ENCODE results near the gene HAAO.

The HAAO gene

DNA sequence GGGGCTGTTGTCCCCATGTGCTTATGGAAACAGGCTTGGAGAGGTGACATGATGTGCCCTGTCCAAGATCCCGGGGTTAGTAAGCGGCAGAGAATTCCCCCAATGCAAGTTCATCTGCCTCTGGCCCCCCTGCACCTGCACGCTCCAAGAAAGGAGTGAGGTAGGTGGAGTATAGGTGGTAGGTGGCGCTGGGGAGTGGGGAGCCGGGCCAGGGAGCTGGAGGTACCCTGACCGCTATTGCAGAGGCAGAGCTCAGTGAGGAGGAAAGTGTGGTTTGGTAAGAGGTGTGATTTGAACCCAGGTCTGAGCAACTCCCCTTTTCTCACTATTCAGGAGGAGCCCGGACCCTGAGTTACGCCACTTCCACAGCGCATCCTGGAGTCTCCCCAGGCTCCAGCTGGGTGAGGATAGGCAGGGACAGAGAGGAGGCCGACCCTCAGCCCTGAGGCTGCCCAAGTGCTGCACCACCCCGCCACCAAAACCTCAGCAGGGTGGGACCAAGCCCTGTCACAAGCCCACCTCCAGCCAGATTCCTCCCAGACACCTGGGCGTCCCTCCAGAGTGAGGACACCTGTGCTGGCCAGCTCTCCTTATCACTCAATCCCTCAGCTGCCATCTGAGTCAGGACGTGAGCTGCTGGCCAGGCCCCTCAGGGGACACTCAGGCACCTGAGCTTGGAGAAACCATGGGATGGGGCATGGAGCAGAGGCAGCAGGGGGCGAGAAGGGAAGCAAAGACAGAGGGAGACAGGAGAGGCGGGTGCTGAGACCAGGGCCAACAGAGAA lies 5.6 kb downstream of the HAAO start:
- TF ChIP-seq TAF1 (IDR thresholded peaks at IDR 0.05; ENCODE audit: borderline replicate concordance, insufficient read depth, low read length) (no peak), POLR2AphosphoS5 (IDR thresholded peaks at IDR 0.05; ENCODE audit: low read depth, low read length) (no peak), SIN3A (IDR thresholded peaks at IDR 0.05; ENCODE audit: borderline replicate concordance, insufficient read depth, low read length) (no peak), FOXP2 (optimal IDR thresholded peaks at IDR 0.05; ENCODE audit: borderline replicate concordance, extremely low read depth, extremely low read length, insufficient read depth) (no peak)
- TF ChIP-seq, protein P1, sequence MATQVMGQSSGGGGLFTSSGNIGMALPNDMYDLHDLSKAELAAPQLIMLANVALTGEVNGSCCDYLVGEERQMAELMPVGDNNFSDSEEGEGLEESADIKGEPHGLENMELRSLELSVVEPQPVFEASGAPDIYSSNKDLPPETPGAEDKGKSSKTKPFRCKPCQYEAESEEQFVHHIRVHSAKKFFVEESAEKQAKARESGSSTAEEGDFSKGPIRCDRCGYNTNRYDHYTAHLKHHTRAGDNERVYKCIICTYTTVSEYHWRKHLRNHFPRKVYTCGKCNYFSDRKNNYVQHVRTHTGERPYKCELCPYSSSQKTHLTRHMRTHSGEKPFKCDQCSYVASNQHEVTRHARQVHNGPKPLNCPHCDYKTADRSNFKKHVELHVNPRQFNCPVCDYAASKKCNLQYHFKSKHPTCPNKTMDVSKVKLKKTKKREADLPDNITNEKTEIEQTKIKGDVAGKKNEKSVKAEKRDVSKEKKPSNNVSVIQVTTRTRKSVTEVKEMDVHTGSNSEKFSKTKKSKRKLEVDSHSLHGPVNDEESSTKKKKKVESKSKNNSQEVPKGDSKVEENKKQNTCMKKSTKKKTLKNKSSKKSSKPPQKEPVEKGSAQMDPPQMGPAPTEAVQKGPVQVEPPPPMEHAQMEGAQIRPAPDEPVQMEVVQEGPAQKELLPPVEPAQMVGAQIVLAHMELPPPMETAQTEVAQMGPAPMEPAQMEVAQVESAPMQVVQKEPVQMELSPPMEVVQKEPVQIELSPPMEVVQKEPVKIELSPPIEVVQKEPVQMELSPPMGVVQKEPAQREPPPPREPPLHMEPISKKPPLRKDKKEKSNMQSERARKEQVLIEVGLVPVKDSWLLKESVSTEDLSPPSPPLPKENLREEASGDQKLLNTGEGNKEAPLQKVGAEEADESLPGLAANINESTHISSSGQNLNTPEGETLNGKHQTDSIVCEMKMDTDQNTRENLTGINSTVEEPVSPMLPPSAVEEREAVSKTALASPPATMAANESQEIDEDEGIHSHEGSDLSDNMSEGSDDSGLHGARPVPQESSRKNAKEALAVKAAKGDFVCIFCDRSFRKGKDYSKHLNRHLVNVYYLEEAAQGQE (IDR thresholded peaks at IDR 0.05; ENCODE audit: insufficient read depth in 1 of 2, low read depth in 2 of 2, low read length in 2 of 2): no peak

DNA sequence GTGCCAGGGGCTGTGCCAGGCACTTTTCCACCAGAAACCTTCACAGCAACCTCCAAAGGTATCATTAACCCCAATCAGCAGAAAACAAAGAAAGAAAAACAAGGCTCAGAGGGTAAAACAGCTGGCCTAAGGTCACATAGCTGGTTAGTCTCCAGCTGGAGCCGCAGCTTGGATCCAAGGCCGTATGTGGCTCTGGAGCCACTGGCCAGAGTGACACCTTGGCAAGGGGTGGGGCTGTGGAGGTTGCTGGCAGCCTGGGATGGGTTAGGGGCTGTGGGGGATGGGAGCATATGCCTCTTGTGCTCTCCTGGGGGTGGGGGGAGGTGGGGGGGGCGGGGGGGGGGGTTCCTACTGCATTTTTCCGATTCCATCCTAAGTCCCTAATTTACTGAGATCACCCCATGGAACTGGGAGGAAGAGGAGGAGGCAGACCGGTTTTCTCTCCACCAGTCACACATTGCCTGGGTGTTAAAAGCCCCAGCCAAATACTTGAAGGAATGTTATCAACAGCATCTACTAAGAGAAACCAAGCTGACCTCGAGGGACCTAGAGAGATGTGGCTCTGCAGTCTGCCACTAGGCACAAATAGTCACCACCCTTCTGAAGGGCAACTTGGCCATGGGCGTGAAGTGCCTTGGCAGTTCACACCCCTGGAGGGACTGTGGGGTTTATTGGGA lies 8.0 kb downstream of the HAAO start:
- TF ChIP-seq SIN3A (IDR thresholded peaks at IDR 0.05; ENCODE audit: borderline replicate concordance, insufficient read depth, low read length): no peak
- no peak for TF ChIP-seq FOXP2 (optimal IDR thresholded peaks at IDR 0.05; ENCODE audit: borderline replicate concordance, extremely low read depth, extremely low read length, insufficient read depth)
- TF ChIP-seq, protein P1 (IDR thresholded peaks at IDR 0.05; ENCODE audit: insufficient read depth in 1 of 2, low read depth in 2 of 2, low read length in 2 of 2): no peak
- TF ChIP-seq TAF1 (IDR thresholded peaks at IDR 0.05; ENCODE audit: borderline replicate concordance, insufficient read depth, low read length): no peak
- no peak for TF ChIP-seq POLR2AphosphoS5 (IDR thresholded peaks at IDR 0.05; ENCODE audit: low read depth, low read length)

DNA sequence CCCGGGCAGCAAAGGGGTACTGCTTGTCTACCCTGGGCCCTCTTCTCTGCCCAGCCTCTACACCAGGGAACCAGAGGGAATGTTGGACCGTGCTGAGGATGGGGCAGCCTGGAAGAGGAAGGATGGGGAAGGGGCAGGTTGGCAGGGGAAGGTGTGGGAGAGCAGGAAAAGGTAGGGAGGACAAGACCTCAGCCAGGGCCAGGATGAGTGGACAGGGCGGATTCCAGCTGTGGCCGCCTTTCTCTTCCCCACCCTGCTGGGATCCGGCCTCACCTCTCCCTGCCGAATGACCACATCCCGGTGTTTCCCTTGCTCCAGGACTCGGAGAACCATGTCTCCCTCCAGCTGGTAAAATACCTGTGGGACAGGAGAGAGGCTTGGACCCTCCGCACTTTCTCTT lies 8.9 kb downstream of the HAAO start:
- TF ChIP-seq FOXP2 (optimal IDR thresholded peaks at IDR 0.05; ENCODE audit: borderline replicate concordance, extremely low read depth, extremely low read length, insufficient read depth) (no peak), TAF1 (IDR thresholded peaks at IDR 0.05; ENCODE audit: borderline replicate concordance, insufficient read depth, low read length) (no peak), SIN3A (IDR thresholded peaks at IDR 0.05; ENCODE audit: borderline replicate concordance, insufficient read depth, low read length) (no peak), POLR2AphosphoS5 (IDR thresholded peaks at IDR 0.05; ENCODE audit: low read depth, low read length) (no peak)
- TF ChIP-seq, protein P1 (IDR thresholded peaks at IDR 0.05; ENCODE audit: insufficient read depth in 1 of 2, low read depth in 2 of 2, low read length in 2 of 2): no peak

DNA sequence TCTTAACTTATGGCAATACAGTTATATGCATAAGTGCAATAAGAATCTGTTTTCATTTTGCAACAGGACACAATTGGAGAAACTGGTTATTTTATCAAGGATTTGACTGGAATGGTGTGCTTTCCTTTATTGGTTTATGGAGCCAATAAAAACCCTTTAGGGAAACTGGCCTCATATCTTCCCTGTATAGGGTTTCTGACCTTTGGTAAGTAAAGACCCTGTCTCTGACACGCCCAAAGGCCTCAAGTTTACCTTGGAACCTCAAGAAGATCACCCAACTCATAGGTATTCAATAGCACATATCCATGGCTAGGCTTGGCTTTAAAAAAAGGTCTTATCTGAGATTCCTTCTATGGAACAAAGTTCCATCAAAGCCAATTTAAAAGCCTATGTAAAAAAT lies 11.2 kb downstream of the HAAO start:
- TF ChIP-seq TAF1 (IDR thresholded peaks at IDR 0.05; ENCODE audit: borderline replicate concordance, insufficient read depth, low read length): no peak
- TF ChIP-seq FOXP2 (optimal IDR thresholded peaks at IDR 0.05; ENCODE audit: borderline replicate concordance, extremely low read depth, extremely low read length, insufficient read depth): no peak
- TF ChIP-seq, protein P1 (IDR thresholded peaks at IDR 0.05; ENCODE audit: insufficient read depth in 1 of 2, low read depth in 2 of 2, low read length in 2 of 2): no peak
- no peak for TF ChIP-seq POLR2AphosphoS5 (IDR thresholded peaks at IDR 0.05; ENCODE audit: low read depth, low read length)
- no peak for TF ChIP-seq SIN3A (IDR thresholded peaks at IDR 0.05; ENCODE audit: borderline replicate concordance, insufficient read depth, low read length)

Data from PFSK-1 (cell line).